Subcutaneous adipose tissue (tissue), 4 donors: ENCODE data around the gene CYB561. TPM values are rescaled to one million over a fixed set of nuclear protein-coding genes. Genes with fewer than 3 reads are reported as not detected.

Experiments
- CTCF ChIP-seq: fragments of 450-650 bp; IDR thresholded peaks from one replicate; pipeline ENCODE4 v1.5.1; 2016; ENCODE audit warnings: low read depth, mild to moderate bottlenecking, control low read depth, antibody characterized with exemption, moderate library complexity
- total RNA-seq, 4 donors: library from RNA; depleted of rRNA; stranded (reverse); fragments of >200 nt; gene quantifications; one replicate each; pipeline ENCODE4 v1.1.0, GENCODE V29; 2016

CYB561 gene
- total RNA-seq, 4 donors from 2014 or later = 12.7 to 17.9 (median 14.1) TPM

- no peak for TF ChIP-seq CTCF
Observed at GRCh38 chr17:63477480-63478440, 31.7 kb upstream of the CYB561 start.

GRCh38 chr17:63476854-63477479 is 30.9 kb upstream of the CYB561 start, which contains the start of gene ACE:
TSS of gene ACE (plus strand) at chr17:63477061. CDS start at chr17:63477095, 34 bp downstream.
- TF ChIP-seq CTCF = no peak

GRCh38 chr17:63476459-63476853 is 30.4 kb upstream of the CYB561 start:
- TF ChIP-seq CTCF = no peak

GRCh38 chr17:63475491-63476412 is 29.6 kb upstream of the CYB561 start:
- no peak for TF ChIP-seq CTCF

DNA sequence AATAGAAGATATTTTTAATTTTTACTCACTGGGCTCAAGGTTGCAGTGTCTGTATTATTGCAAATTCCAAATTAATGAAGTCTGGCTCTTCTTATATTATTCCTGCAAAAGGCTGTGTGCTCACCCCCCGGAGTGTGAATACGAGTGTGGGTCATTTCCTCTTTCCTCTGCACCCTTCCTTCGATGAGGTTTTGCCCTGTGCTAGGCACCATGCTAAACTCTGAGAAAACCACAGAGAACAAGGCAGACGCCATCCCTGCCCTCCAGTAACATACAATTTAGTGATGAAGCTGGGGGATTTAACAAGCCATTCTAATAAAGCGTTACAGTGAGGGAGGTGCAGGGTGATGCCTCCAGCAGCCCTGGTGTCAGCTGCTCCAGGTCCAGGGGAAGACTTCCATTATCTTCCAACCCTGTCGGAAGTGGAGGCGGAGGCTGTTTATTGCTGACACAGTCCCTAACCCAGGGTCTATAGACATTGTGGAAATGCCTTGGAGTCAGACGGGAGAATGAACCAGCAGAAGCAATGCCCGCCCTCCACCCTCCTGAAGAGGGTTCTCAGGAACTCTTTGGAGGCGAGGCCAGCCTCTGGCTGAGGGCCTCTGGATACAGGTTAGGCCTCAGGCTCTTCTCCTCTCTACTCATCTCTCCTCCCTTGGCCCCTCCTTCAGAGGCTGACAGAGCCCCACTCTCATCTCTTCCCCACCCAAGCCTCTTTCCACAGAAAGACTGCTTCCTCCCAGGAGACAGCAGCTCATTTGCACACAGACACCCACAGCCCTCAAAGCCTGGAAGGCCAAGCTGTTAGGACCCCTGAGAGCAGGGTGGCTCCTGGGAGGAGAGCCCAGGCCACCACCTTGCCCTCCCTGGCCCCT is 28.7 kb upstream of the CYB561 start:
- no peak for TF ChIP-seq CTCF

- TF ChIP-seq CTCF = no peak
Observed at GRCh38 chr17:63474174-63474573, 28.1 kb upstream of the CYB561 start.
